OCI-LY7 (cell line): ENCODE results near the gene INPP5F. TPM values are rescaled to one million over a fixed set of nuclear protein-coding genes. Genes with fewer than 3 reads are reported as not detected.

Source experiments
- BruUV-seq: library from RNA; stranded (reverse); fragments of 400-500 nt; replicated peaks from 2 replicates; lab custom pipeline; 2021; lab: Mats Ljungman, UMichigan
- CTCF ChIA-PET: fragments of 300-600 bp; sonication (Branson Sonifier 250); formaldehyde crosslinking; loops from one replicate; lab custom pipeline; 2022; ENCODE audit warnings: antibody characterized with exemption; ENCODE audit not compliant: unreplicated experiment; lab: Charles Lee
- POLR2A ChIA-PET: fragments of 300-600 bp; sonication (Branson Sonifier 250); formaldehyde crosslinking; loops from one replicate; lab custom pipeline; 2022; ENCODE audit warnings: antibody characterized with exemption; lab: Charles Lee
- DNase-seq: peaks from one replicate; pipeline ENCODE4 v3.0.0-alpha.2; 2015; ENCODE audit warnings: low spot score
- H2AFZ ChIP-seq: fragments of 200-600 bp; sonication (generic), shearing (Covaris generic); 2 replicates; pipeline ENCODE4 v1.6.1; 2014; ENCODE audit warnings: mild to moderate bottlenecking, antibody characterized with exemption, low read length, moderate library complexity
- H3K27ac ChIP-seq: fragments of 200-600 bp; sonication (generic); 2 replicates; pipeline ENCODE4 v1.5.1; 2014; ENCODE audit warnings: mixed run types, low read depth, mild to moderate bottlenecking, moderate library complexity, low read length, inconsistent platforms; ENCODE audit not compliant: poor library complexity, severe bottlenecking
- H3K36me3 ChIP-seq: fragments of 200-600 bp; sonication (generic); 2 replicates; pipeline ENCODE4 v1.6.1; 2014; ENCODE audit warnings: mild to moderate bottlenecking, antibody characterized with exemption, low read length, moderate library complexity, mixed read lengths; ENCODE audit not compliant: insufficient read depth
- H3K4me1 ChIP-seq: fragments of 200-600 bp; sonication (generic); 2 replicates; pipeline ENCODE4 v1.5.1; 2014; ENCODE audit warnings: mild to moderate bottlenecking, low read length; ENCODE audit not compliant: insufficient read depth, poor library complexity, severe bottlenecking
- H3K4me2 ChIP-seq: fragments of 200-600 bp; sonication (generic); 2 replicates; pipeline ENCODE4 v1.6.1; 2014; ENCODE audit warnings: mild to moderate bottlenecking, low read length
- H3K4me3 ChIP-seq: fragments of 200-600 bp; sonication (generic); 2 replicates; pipeline ENCODE4 v1.5.1; 2014; ENCODE audit warnings: mild to moderate bottlenecking, low read depth, low read length; ENCODE audit not compliant: poor library complexity, severe bottlenecking
- H3K79me2 ChIP-seq: fragments of 200-600 bp; sonication (generic); 2 replicates; pipeline ENCODE4 v1.6.1; 2016; ENCODE audit warnings: low read depth, mild to moderate bottlenecking, low read length, moderate library complexity, mixed read lengths; ENCODE audit not compliant: insufficient read depth
- H3K9me2 ChIP-seq: fragments of 200-600 bp; sonication (generic); 2 replicates; pipeline ENCODE4 v1.6.1; 2016; ENCODE audit warnings: mild to moderate bottlenecking, low read length, mixed read lengths; ENCODE audit not compliant: insufficient read depth
- H3K9me3 ChIP-seq: fragments of 200-600 bp; sonication (generic); 2 replicates; pipeline ENCODE4 v1.6.1; 2014; ENCODE audit warnings: mild to moderate bottlenecking, mixed run types, low read length, mixed read lengths
- H4K20me1 ChIP-seq: fragments of 200-600 bp; sonication (generic); 2 replicates; pipeline ENCODE4 v1.6.1; 2014; ENCODE audit warnings: mild to moderate bottlenecking, antibody characterized with exemption, low read length, moderate library complexity, mixed read lengths; ENCODE audit not compliant: insufficient read depth
- CTCF ChIP-seq: fragments of 200-600 bp; sonication (generic); conservative IDR thresholded peaks from 2 replicates; pipeline ENCODE4 v1.5.1; 2014; ENCODE audit warnings: mild to moderate bottlenecking, antibody characterized with exemption, low read length, moderate library complexity, mixed read lengths
- EZH2phosphoT487 ChIP-seq: fragments of 200-600 bp; sonication (generic); IDR thresholded peaks from 2 replicates; pipeline ENCODE4 v1.6.1; 2018; ENCODE audit warnings: low read depth, borderline replicate concordance, mild to moderate bottlenecking, mixed run types, antibody characterized with exemption, low read length, moderate library complexity, mixed read lengths
- intact Hi-C: fragments of 100-400 bp; cut with micrococcal nuclease; formaldehyde crosslinking; loops from one replicate; pipeline ENCODE4 v1.10.0; 2022; ENCODE audit not compliant: unreplicated experiment
- total RNA-seq, 2 experiments: library from RNA; depleted of rRNA in 1 of 2; stranded (reverse); fragments of >200 nt in 1 of 2; shearing (Covaris generic) in 1 of 2; gene quantifications; 2 replicates each; pipeline ENCODE4 v1.2.3, GENCODE V29; 2014 to 2022

Gene INPP5F
- total RNA-seq, 2 experiments from 2014 or later: 6.2 to 12.8 TPM

- H4K20me1 ChIP-seq: peaks cover 35% of the 10 kb centered on the region
- CTCF ChIA-PET: no interaction called here
- peaks cover 67% of the 10 kb centered on the region for H3K36me3 ChIP-seq
- H3K9me3 ChIP-seq: no peaks in the 10 kb centered on the region
- POLR2A ChIA-PET: interaction anchor here (0.6 to 0.9 kb wide), 2 partner anchors 9 to 29 kb away, joined by 3 to 4 read pairs; no protein-coding TSS in a partner anchor
- intact Hi-C loops: loop anchor here (10.0 kb wide), 1 partner anchor 253 kb away; no protein-coding TSS in a partner anchor
- peaks cover 29% of the 10 kb centered on the region for H3K4me1 ChIP-seq
- no peak overlapping the region for H3K4me2 ChIP-seq
- BruUV-seq: no TSS peak
- TF ChIP-seq CTCF (no peak), EZH2phosphoT487 (no peak)
- no peak overlapping the region for H3K4me3 ChIP-seq
- H3K9me2 ChIP-seq: no peaks in the 10 kb centered on the region
- no peak for DNase-seq
- H3K79me2 ChIP-seq: peaks cover 58% of the 10 kb centered on the region
- H3K27ac ChIP-seq: no peak overlapping the region
- no peak overlapping the region for H2AFZ ChIP-seq
Measured at GRCh38 chr10:119858063-119858462, 132.2 kb downstream of the INPP5F start.

GRCh38 chr10:119859420-119860258 is 133.8 kb downstream of the INPP5F start:
- ChIA-PET POLR2A (interaction anchor here (0.6 to 2.8 kb wide), 11 partner anchors 8 to 1070 kb away, joined by 3 to 11 read pairs (median 3); partner anchors contain the start of genes INPP5F and MCMBP), CTCF (interaction anchor here (1.6 kb wide), 1 partner anchor 12 kb away, joined by 7 read pairs; no protein-coding TSS in a partner anchor)
- Histone ChIP-seq H3K4me3 (no peak overlapping the region), H4K20me1 (peaks cover 35% of the 10 kb centered on the region), H3K4me1 (peaks cover 35% of the 10 kb centered on the region), H2AFZ (no peak overlapping the region), H3K79me2 (peaks cover 74% of the 10 kb centered on the region), H3K4me2 (peak overlapping the region; percentile 7; the same call in 1 of the 2 replicates), H3K9me2 (no peaks in the 10 kb centered on the region), H3K9me3 (peaks cover 11% of the 10 kb centered on the region; the same call in 1 of the 2 replicates), H3K27ac (no peak overlapping the region), H3K36me3 (peaks cover 67% of the 10 kb centered on the region)
- peak; percentile 63 for DNase-seq
- peak; percentile 95 for TF ChIP-seq CTCF
- TF ChIP-seq EZH2phosphoT487: no peak
- intact Hi-C loops: loop anchor here (1.0 to 10.0 kb wide), 3 partner anchors 109 to 255 kb away; no protein-coding TSS in a partner anchor
- BruUV-seq: no TSS peak
